H1 (cell line): Measurements from ENCODE around the gene DENND1A. TPM values are rescaled to one million over a fixed set of nuclear protein-coding genes. Genes with fewer than 3 reads are reported as not detected.

Experiments used
- CTCF ChIA-PET: fragments of 300-600 bp; sonication (Branson Sonifier 250); formaldehyde crosslinking; loops from one replicate; lab custom pipeline; 2021; ENCODE audit not compliant: partially characterized antibody; lab: Charles Lee
- POLR2A ChIA-PET: fragments of 300-600 bp; sonication (Branson Sonifier 250); formaldehyde crosslinking; loops from one replicate; lab custom pipeline; 2021; ENCODE audit warnings: inconsistent platforms; ENCODE audit not compliant: partially characterized antibody; lab: Charles Lee
- DNase-seq, 2 experiments: peaks; one replicate each; pipeline versions ENCODE4 v3.0.0 to v3.0.0-alpha.2; 2010 to 2022; ENCODE audit warnings: low spot score in 2 of 2, low read depth in 1 of 2, mixed read lengths in 1 of 2
- FAIRE-seq: peaks from 2 replicates; lab custom pipeline; 2011; peaks lifted over from hg19 to GRCh38; lab: Jason Lieb, UNC
- H2AFZ ChIP-seq: 2 replicates; pipeline ENCODE4 v1.8.1; 2012; ENCODE audit warnings: low read length, inconsistent platforms
- H2AK5ac ChIP-seq: 2 replicates; pipeline ENCODE4 v1.6.1; 2013; ENCODE audit warnings: low read depth, low read length
- H2BK120ac ChIP-seq: replicated peaks from 2 replicates; pipeline ENCODE3; 2013; ENCODE audit warnings: low read depth, low read length, inconsistent platforms
- H2BK12ac ChIP-seq: 2 replicates; pipeline ENCODE4 v1.6.1; 2013; ENCODE audit warnings: low read depth, low read length
- H2BK15ac ChIP-seq: 2 replicates; pipeline ENCODE4 v1.6.1; 2013; ENCODE audit warnings: low read length
- H2BK20ac ChIP-seq: 2 replicates; pipeline ENCODE4 v1.6.1; 2013; ENCODE audit warnings: low read length
- H2BK5ac ChIP-seq: 2 replicates; pipeline ENCODE4 v1.6.1; 2013; ENCODE audit warnings: low read depth, low read length
- H3K14ac ChIP-seq: 2 replicates; pipeline ENCODE4 v1.6.1; 2013; ENCODE audit warnings: inconsistent platforms; ENCODE audit not compliant: insufficient read length
- H3K18ac ChIP-seq: 2 replicates; pipeline ENCODE4 v1.6.1; 2013; ENCODE audit warnings: low read length; ENCODE audit errors: extremely low read depth
- H3K23ac ChIP-seq: 2 replicates; pipeline ENCODE4 v1.6.1; 2013; ENCODE audit warnings: inconsistent platforms; ENCODE audit not compliant: insufficient read length
- H3K23me2 ChIP-seq: 2 replicates; pipeline ENCODE4 v1.6.1; 2013; ENCODE audit warnings: low read depth, low read length
- H3K27ac ChIP-seq: 2 replicates; pipeline ENCODE4 v1.6.1; 2011; ENCODE audit warnings: low read depth, low read length, inconsistent platforms
- H3K27me3 ChIP-seq, 4 experiments: replicated peaks in 1 of 4; 1 replicate in 1 of 4; 2 replicates in 3 of 4; pipeline versions ENCODE4 v1.6.1 to v1.8.1; 2011 to 2013; ENCODE audit warnings: low read length in 3 of 4, mild to moderate bottlenecking in 3 of 4, inconsistent platforms in 2 of 4, mixed read lengths in 2 of 4, moderate library complexity in 1 of 4; ENCODE audit not compliant: control insufficient read depth in 3 of 4, insufficient read depth in 3 of 4; ENCODE audit errors: extremely low read depth in 1 of 4
- H3K36me3 ChIP-seq, 4 experiments: 2 replicates each; pipeline versions ENCODE4 v1.6.1 to v1.8.1; 2011 to 2013; ENCODE audit warnings: mild to moderate bottlenecking in 4 of 4, low read length in 3 of 4, moderate library complexity in 2 of 4, control low read depth in 1 of 4, inconsistent platforms in 1 of 4; ENCODE audit not compliant: insufficient read depth in 4 of 4, control insufficient read depth in 2 of 4
- H3K4ac ChIP-seq: replicated peaks from 2 replicates; pipeline ENCODE3; 2013; ENCODE audit warnings: low read length, low read depth, mixed read lengths, inconsistent platforms; ENCODE audit not compliant: insufficient read length
- H3K4me1 ChIP-seq, 4 experiments: replicated peaks in 1 of 4; 1 replicate in 1 of 4; 2 replicates in 3 of 4; pipeline versions ENCODE4 v1.6.1 to v1.8.1; 2011 to 2013; ENCODE audit warnings: low read length in 3 of 4, inconsistent platforms in 2 of 4, mixed read lengths in 1 of 4; ENCODE audit not compliant: insufficient read depth in 4 of 4, control insufficient read depth in 3 of 4
- H3K4me2 ChIP-seq, 2 experiments: 2 replicates each; pipeline versions ENCODE4 v1.6.1 to v1.8.1; 2011 to 2013; ENCODE audit warnings: low read depth in 2 of 2, low read length in 2 of 2, control low read depth in 1 of 2, inconsistent platforms in 1 of 2, mild to moderate bottlenecking in 1 of 2; ENCODE audit not compliant: insufficient read depth in 1 of 2
- H3K4me3 ChIP-seq, 4 experiments: fragments of 200-600, 300-600 bp in 1 of 4; sonication (generic), shearing (Covaris generic), sonication (Bioruptor Twin) in 1 of 4; 2 replicates each; pipeline versions ENCODE4 v1.5.1 to v1.8.1; 2011 to 2016; ENCODE audit warnings: low read length in 4 of 4, low read depth in 3 of 4, control low read depth in 2 of 4, inconsistent platforms in 2 of 4, mild to moderate bottlenecking in 2 of 4, mixed read lengths in 1 of 4, moderate library complexity in 1 of 4; ENCODE audit not compliant: insufficient read depth in 2 of 4; ENCODE audit errors: extremely low read depth in 1 of 4
- H3K56ac ChIP-seq: replicated peaks from 2 replicates; pipeline ENCODE3; 2013; ENCODE audit warnings: low read depth, mild to moderate bottlenecking, mixed read lengths, low read length, inconsistent platforms; ENCODE audit not compliant: insufficient read length
- H3K79me1 ChIP-seq: 2 replicates; pipeline ENCODE4 v1.6.1; 2013; ENCODE audit warnings: low read depth, low read length, control low read depth
- H3K79me2 ChIP-seq, 2 experiments: 2 replicates each; pipeline versions ENCODE4 v1.6.1 to v1.8.1; 2012 to 2013; ENCODE audit warnings: low read length in 2 of 2, mild to moderate bottlenecking in 2 of 2, inconsistent platforms in 1 of 2; ENCODE audit not compliant: insufficient read depth in 2 of 2, control insufficient read depth in 1 of 2
- H3K9ac ChIP-seq, 4 experiments: replicated peaks in 1 of 4; 1 replicate in 1 of 4; 2 replicates in 3 of 4; pipeline versions ENCODE4 v1.6.1 to v1.8.1; 2011 to 2013; ENCODE audit warnings: low read depth in 3 of 4, low read length in 3 of 4, control low read depth in 2 of 4, mild to moderate bottlenecking in 2 of 4, moderate library complexity in 2 of 4, inconsistent platforms in 1 of 4; ENCODE audit errors: extremely low read depth in 1 of 4
- H3K9me3 ChIP-seq, 2 experiments: 2 replicates each; pipeline versions ENCODE4 v1.6.1 to v1.8.1; 2012 to 2013; ENCODE audit warnings: mild to moderate bottlenecking in 2 of 2, moderate library complexity in 2 of 2, control low read depth in 1 of 2, inconsistent platforms in 1 of 2, low read depth in 1 of 2, low read length in 1 of 2, mixed read lengths in 1 of 2; ENCODE audit not compliant: insufficient read depth in 2 of 2
- H4K20me1 ChIP-seq, 2 experiments: replicated peaks in 1 of 2; 2 replicates each; pipeline versions ENCODE3 to v1.8.1; 2011 to 2013; ENCODE audit warnings: inconsistent platforms in 2 of 2, low read length in 2 of 2, mild to moderate bottlenecking in 1 of 2; ENCODE audit not compliant: insufficient read depth in 2 of 2, control insufficient read depth in 1 of 2
- H4K5ac ChIP-seq: 2 replicates; pipeline ENCODE4 v1.6.1; 2013; ENCODE audit warnings: low read length, low read depth, mixed read lengths, inconsistent platforms; ENCODE audit not compliant: insufficient read length
- H4K8ac ChIP-seq: 2 replicates; pipeline ENCODE4 v1.8.0; 2013; ENCODE audit warnings: mild to moderate bottlenecking, moderate library complexity, low read length, inconsistent platforms; ENCODE audit not compliant: insufficient read depth; ENCODE audit errors: extremely low read depth
- H4K91ac ChIP-seq: replicated peaks from 2 replicates; pipeline ENCODE3; 2013; ENCODE audit warnings: low read length, mixed read lengths, inconsistent platforms; ENCODE audit not compliant: insufficient read length
- CREB1 ChIP-seq: IDR thresholded peaks from 2 replicates; pipeline ENCODE4 v1.6.1; 2012; ENCODE audit warnings: inconsistent platforms
- GABPA ChIP-seq: IDR thresholded peaks from 2 replicates; pipeline ENCODE4 v1.6.1; 2011; ENCODE audit warnings: mild to moderate bottlenecking, low read length, moderate library complexity, borderline replicate concordance; ENCODE audit not compliant: insufficient read depth
- KDM1A ChIP-seq: fragments of 200-600, 300-600 bp; sonication (generic); IDR thresholded peaks from 2 replicates; pipeline ENCODE4 v1.7.1; 2016; ENCODE audit warnings: mild to moderate bottlenecking, low read length, borderline replicate concordance
- KDM5A ChIP-seq: fragments of 200-600 bp; IDR thresholded peaks from 2 replicates; pipeline ENCODE4 v1.7.1; 2012; ENCODE audit warnings: mild to moderate bottlenecking, low read length, inconsistent platforms, mixed read lengths
- NANOG ChIP-seq: IDR thresholded peaks from 2 replicates; pipeline ENCODE4 v1.6.1; 2011; ENCODE audit warnings: low read length, low read depth, mild to moderate bottlenecking, inconsistent platforms; ENCODE audit not compliant: insufficient read depth, poor library complexity, severe bottlenecking
- YY1 ChIP-seq: IDR thresholded peaks from 2 replicates; pipeline ENCODE4 v1.6.1; 2011; ENCODE audit warnings: low read depth, mild to moderate bottlenecking, low read length
- WGBS, 2 experiments: shearing (Covaris generic) in 1 of 2; methylation state at CpG; one replicate each; pipeline versions ENCODE4 v1.1.6 to v1.1.7; 2013 to 2015; ENCODE audit warnings: low lambda C conversion rate in 2 of 2, mixed read lengths in 2 of 2, inconsistent platforms in 1 of 2, low coverage in 1 of 2, missing lambda C conversion rate in 1 of 2; ENCODE audit not compliant: insufficient replicate concordance in 2 of 2, insufficient coverage in 1 of 2, insufficient read length in 1 of 2; ENCODE audit errors: extremely low coverage in 1 of 2, missing lambda C conversion rate in 1 of 2; 5-methylcytosine and 5-hydroxymethylcytosine counted together
- polyA plus RNA-seq, 7 experiments: library from polyadenylated mRNA; depleted of rRNA in 3 of 7; stranded (reverse) in 5 of 7; unstranded in 2 of 7; fragments of >200 nt in 5 of 7; fragments of 200-250 nt in 2 of 7; gene quantifications; 1 replicate in 5 of 7; 2 replicates in 1 of 7; 4 replicates in 1 of 7; pipeline versions ENCODE4 v1.2.1 to v1.2.3, GENCODE V29; 2011 to 2013; ENCODE audit warnings: missing spikeins in 2 of 7, mixed read lengths in 2 of 7
- total RNA-seq: library from RNA; stranded (reverse); fragmentation: NEBNext Ultra II Directional; extraction: Animal tissue kit (Norgen Biotek cat#: 25700); gene quantifications from 2 replicates; pipeline ENCODE4 v1.2.1, GENCODE V29; 2021
- TF ChIP-seq, protein P1 (sequence below), 3 experiments: IDR thresholded peaks; 1 replicate in 2 of 3; 2 replicates in 1 of 3; pipeline versions ENCODE4 v1.5.1 to v1.6.1; 2011; ENCODE audit warnings: low read length in 3 of 3, mild to moderate bottlenecking in 3 of 3, inconsistent platforms in 2 of 3, low read depth in 1 of 3, moderate library complexity in 1 of 3; ENCODE audit not compliant: insufficient read depth in 1 of 3; ENCODE audit errors: control extremely low read depth in 1 of 3

DENND1A gene
- total and polyA plus RNA-seq, 2 of the 8 experiments (the other 6 are each of a cell fraction or from before 2014, with no cell fraction given) = 24.1 to 26.4 TPM

DNA sequence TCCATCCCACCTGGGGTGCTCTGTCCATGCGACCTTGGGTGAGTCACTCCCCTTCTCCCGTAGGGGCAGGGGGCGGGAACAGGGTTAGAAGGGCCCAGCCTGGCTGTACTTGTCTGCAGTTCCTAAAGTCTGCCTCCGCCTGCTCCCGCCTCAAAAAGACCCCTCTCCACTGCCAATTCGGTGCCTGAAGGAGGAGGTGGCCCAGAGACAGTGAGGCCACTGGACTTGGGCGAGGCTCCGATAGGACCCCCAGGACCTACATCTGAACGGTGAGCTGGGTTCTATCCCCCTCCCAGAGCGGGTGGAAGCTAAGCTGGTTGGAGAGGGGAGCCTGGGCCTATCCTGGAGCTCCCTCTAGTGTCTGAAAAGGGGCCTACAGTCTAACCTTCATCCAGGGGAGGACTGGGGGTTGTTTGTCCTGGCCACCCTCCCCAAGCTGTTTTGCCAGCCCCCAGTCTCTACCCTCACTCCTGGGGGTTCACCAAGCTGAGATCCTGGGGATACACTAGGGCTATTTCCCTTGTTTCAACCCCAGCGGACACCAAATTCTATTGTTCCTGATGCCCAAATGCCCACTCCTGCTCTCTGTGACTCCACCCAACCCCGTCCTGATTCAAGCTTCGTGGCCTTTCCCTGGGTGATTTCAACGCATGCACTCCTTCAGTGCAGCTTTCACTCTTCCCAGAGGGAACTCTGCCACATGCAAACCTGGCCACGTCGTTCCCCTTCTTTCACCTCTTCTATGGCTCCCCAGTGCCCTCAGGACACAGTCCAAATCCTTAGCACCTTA, 580.0 kb downstream of the DENND1A start:
- 0 out of 2 replicates have a peak overlapping the region, but pooled peaks have one; percentile 46 for H2AFZ ChIP-seq
- no peaks in the 10 kb centered on the region; a peak in 2 of 7 replicates for H3K27me3 ChIP-seq
- peak overlapping the region; percentile 65 for H3K4ac ChIP-seq
- H3K4me1 ChIP-seq = peaks cover 0 to 11% (median under 1%) of the 10 kb centered on the region in 4 experiments; a peak in 4 of 7 replicates
- no peaks in the 10 kb centered on the region for H3K79me2 ChIP-seq
- peak overlapping the region; percentile 47; the same call in 1 of the 2 replicates for H2BK5ac ChIP-seq
- H3K4me2 ChIP-seq = peak overlapping the region in 1 of 2 experiments; percentile 53; a peak in 3 of 4 replicates
- no peak overlapping the region for H3K23ac ChIP-seq
- H3K36me3 ChIP-seq = no peaks in the 10 kb centered on the region
- H3K14ac ChIP-seq = no peak overlapping the region
- peak overlapping the region; percentile 90; the same call in 1 of the 2 replicates for H2BK15ac ChIP-seq
- H2BK120ac ChIP-seq = no peak overlapping the region
- DNase-seq (peak; percentile 46 to 91), FAIRE-seq (peak; percentile 68)
- H4K5ac ChIP-seq = no peak overlapping the region
- ChIA-PET POLR2A (interaction anchor here (0.6 to 1.4 kb wide), 4 partner anchors 8 to 454 kb away, joined by 3 read pairs; partner anchors contain the start of gene ZBTB6), CTCF (interaction anchor here (0.6 to 22.0 kb wide), 55 partner anchors 9 to 1217 kb away, joined by 3 to 668 read pairs (median 5); no protein-coding TSS in a partner anchor)
- H3K9ac ChIP-seq = no peak overlapping the region
- H2BK12ac ChIP-seq = peak overlapping the region; percentile 77; the same call in 1 of the 2 replicates
- H3K9me3 ChIP-seq = no peaks in the 10 kb centered on the region
- H3K79me1 ChIP-seq = no peaks in the 10 kb centered on the region
- H3K23me2 ChIP-seq = peaks cover 11% of the 10 kb centered on the region
- 0 out of 2 replicates have a peak overlapping the region, but pooled peaks have one; percentile 69 for H2BK20ac ChIP-seq
- H2AK5ac ChIP-seq = no peak overlapping the region
- H3K4me3 ChIP-seq = peak overlapping the region in 1 of 4 experiments; percentile 35; a peak in 1 of 8 replicates
- peaks cover 0 to 10% of the 10 kb centered on the region in 2 experiments for H4K20me1 ChIP-seq
- no peak overlapping the region for H3K56ac ChIP-seq
- 40% methylated on average over 16 of the region's 16 CpGs; no CpG with 5 or more reads in 1 of the 2 experiments for WGBS, 2 experiments
- H3K18ac ChIP-seq = no peak overlapping the region
- H3K27ac ChIP-seq = no peak overlapping the region
- H4K91ac ChIP-seq = no peak overlapping the region
- H4K8ac ChIP-seq = no peak overlapping the region
- TF ChIP-seq GABPA = peak; percentile 49; the same call in 1 of the 2 replicates
- TF ChIP-seq NANOG = no peak
- TF ChIP-seq YY1 = 0 out of 2 replicates have a peak, but pooled peaks have one; percentile 23
- TF ChIP-seq, protein P1, sequence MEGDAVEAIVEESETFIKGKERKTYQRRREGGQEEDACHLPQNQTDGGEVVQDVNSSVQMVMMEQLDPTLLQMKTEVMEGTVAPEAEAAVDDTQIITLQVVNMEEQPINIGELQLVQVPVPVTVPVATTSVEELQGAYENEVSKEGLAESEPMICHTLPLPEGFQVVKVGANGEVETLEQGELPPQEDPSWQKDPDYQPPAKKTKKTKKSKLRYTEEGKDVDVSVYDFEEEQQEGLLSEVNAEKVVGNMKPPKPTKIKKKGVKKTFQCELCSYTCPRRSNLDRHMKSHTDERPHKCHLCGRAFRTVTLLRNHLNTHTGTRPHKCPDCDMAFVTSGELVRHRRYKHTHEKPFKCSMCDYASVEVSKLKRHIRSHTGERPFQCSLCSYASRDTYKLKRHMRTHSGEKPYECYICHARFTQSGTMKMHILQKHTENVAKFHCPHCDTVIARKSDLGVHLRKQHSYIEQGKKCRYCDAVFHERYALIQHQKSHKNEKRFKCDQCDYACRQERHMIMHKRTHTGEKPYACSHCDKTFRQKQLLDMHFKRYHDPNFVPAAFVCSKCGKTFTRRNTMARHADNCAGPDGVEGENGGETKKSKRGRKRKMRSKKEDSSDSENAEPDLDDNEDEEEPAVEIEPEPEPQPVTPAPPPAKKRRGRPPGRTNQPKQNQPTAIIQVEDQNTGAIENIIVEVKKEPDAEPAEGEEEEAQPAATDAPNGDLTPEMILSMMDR (IDR thresholded peaks at IDR 0.05; ENCODE audit: control extremely low read depth in 1 of 3, insufficient read depth in 1 of 3, low read depth in 1 of 3, low read length in 3 of 3) = peak in 2 of 3 experiments; percentile 91 to 96; a peak in 3 of 4 replicates
- no peak; the same call in 1 of the 2 replicates for TF ChIP-seq KDM5A
- peak; percentile 88 for TF ChIP-seq KDM1A
- peak; percentile 16; the same call in 1 of the 2 replicates for TF ChIP-seq CREB1
